Fibroblast of the aortic adventitia (primary cell): ENCODE measurements around the gene YOD1. TPM values are rescaled to one million over a fixed set of nuclear protein-coding genes. Genes with fewer than 3 reads are reported as not detected.

ENCODE experiments used
- DNase-seq: peaks from one replicate; pipeline ENCODE4 v3.0.0-alpha.2; 2010; ENCODE audit warnings: low read depth
- H3K4me3 ChIP-seq: 2 replicates; pipeline ENCODE4 v1.5.1; 2011; ENCODE audit warnings: low read depth, mild to moderate bottlenecking, control low read depth, low read length, moderate library complexity
- CTCF ChIP-seq: IDR thresholded peaks from 2 replicates; pipeline ENCODE4 v1.5.1; 2011; ENCODE audit warnings: mild to moderate bottlenecking, low read length, control low read depth, inconsistent platforms; ENCODE audit not compliant: insufficient read depth
- total RNA-seq: library from RNA; depleted of rRNA; stranded (reverse); fragments of >200 nt; gene quantifications from 2 replicates; pipeline ENCODE4 v1.2.3, GENCODE V29; 2012; ENCODE audit warnings: low replicate concordance

Gene YOD1
- total RNA-seq, 1 donor, result 10.1 TPM

GRCh38 chr1:207003210-207003609, 47.8 kb downstream of the YOD1 start:
- TF ChIP-seq CTCF, result no peak
- no peak for DNase-seq
- H3K4me3 ChIP-seq, result no peak overlapping the region

GRCh38 chr1:207002724-207003146, 48.3 kb downstream of the YOD1 start:
- no peak overlapping the region for H3K4me3 ChIP-seq
- DNase-seq, result peak; percentile 50
- TF ChIP-seq CTCF, result no peak

- DNase-seq, result no peak
- H3K4me3 ChIP-seq, result no peak overlapping the region
- TF ChIP-seq CTCF, result no peak
Measured at GRCh38 chr1:207001492-207002245, 49.3 kb downstream of the YOD1 start.

- no peak for DNase-seq
- H3K4me3 ChIP-seq, result no peak overlapping the region
- TF ChIP-seq CTCF, result no peak
Measured at GRCh38 chr1:207000651-207001291, 50.2 kb downstream of the YOD1 start.

- TF ChIP-seq CTCF, result no peak
- no peak overlapping the region for H3K4me3 ChIP-seq
- DNase-seq, result no peak
Measured at GRCh38 chr1:206998816-206999215, 52.2 kb downstream of the YOD1 start.

Other genes with a start within 250 kb of the YOD1 start
- gene IL20, start 185.6 kb downstream of the YOD1 start, total RNA-seq, result not detected in 2 replicates
- gene IL24, start 153.8 kb downstream of the YOD1 start, total RNA-seq, result not detected in 2 replicates
- gene FCMR, start 129.3 kb downstream of the YOD1 start, total RNA-seq, result not detected in 2 replicates
- not detected in 2 replicates for gene PIGR, start 104.7 kb downstream of the YOD1 start, total RNA-seq
- not detected in 2 replicates for gene FCAMR, start 80.7 kb downstream of the YOD1 start, total RNA-seq
- under 0.01 TPM in 1 of 2 replicates, not detected in the other for gene C1orf116, start 18.5 kb downstream of the YOD1 start, total RNA-seq
- 6.9 and 9.0 TPM in 2 replicates for gene PFKFB2, start 2.1 kb upstream of the YOD1 start, total RNA-seq
- gene C4BPB, start 37.7 kb upstream of the YOD1 start, total RNA-seq, result not detected in 2 replicates
- not detected in 2 replicates for gene C4BPA, start 53.0 kb upstream of the YOD1 start, total RNA-seq